ENCODE data around the gene HMGN4. TPM values are rescaled to one million over a fixed set of nuclear protein-coding genes. Genes with fewer than 3 reads are reported as not detected.

The HMGN4 gene
- total and polyA plus RNA-seq, 9 of the 15 experiments (the other 6 are each of a cell fraction or from before 2014, with no cell fraction given), result 35.4 to 134 (median 94.1) TPM

DNA sequence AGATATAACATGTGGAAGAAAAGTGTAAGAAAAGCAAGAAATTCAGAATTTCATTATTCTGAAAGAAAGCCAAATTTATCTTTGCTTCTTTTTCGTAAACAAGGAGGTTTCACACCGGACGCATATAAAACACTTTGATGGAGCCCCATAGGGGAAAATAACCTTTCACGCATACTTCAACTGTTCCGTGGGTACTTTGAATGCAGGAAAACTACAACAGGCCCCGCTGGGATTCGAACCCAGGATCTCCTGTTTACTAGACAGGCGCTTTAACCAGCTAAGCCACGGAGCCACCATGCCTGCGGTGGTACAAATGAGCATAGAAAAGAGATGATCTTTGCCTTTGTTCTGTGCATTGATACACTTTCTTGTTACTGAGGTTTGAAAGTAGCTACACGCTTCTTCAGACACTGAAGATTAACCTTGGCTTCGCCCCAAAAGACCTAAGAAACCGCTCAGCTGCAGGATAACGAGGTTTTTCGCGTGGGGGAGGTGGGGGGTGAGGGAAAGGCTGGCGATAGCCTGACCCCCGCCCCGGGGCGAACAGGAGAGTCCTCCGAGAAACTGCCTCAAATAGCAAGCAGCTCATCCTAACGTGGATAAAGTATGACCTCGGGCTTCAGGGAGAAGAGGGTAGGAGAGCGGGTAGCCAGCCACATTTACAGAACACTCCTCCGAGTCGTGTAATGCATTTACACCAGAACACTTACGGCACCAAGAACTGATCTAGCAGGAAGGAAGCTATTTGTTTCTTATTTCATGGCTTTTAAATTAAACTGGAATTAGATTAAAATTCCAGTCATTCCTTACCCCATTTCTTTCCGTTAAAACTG lies 5.3 kb upstream of the HMGN4 start (continued):
- TF ChIP-seq, protein P1, sequence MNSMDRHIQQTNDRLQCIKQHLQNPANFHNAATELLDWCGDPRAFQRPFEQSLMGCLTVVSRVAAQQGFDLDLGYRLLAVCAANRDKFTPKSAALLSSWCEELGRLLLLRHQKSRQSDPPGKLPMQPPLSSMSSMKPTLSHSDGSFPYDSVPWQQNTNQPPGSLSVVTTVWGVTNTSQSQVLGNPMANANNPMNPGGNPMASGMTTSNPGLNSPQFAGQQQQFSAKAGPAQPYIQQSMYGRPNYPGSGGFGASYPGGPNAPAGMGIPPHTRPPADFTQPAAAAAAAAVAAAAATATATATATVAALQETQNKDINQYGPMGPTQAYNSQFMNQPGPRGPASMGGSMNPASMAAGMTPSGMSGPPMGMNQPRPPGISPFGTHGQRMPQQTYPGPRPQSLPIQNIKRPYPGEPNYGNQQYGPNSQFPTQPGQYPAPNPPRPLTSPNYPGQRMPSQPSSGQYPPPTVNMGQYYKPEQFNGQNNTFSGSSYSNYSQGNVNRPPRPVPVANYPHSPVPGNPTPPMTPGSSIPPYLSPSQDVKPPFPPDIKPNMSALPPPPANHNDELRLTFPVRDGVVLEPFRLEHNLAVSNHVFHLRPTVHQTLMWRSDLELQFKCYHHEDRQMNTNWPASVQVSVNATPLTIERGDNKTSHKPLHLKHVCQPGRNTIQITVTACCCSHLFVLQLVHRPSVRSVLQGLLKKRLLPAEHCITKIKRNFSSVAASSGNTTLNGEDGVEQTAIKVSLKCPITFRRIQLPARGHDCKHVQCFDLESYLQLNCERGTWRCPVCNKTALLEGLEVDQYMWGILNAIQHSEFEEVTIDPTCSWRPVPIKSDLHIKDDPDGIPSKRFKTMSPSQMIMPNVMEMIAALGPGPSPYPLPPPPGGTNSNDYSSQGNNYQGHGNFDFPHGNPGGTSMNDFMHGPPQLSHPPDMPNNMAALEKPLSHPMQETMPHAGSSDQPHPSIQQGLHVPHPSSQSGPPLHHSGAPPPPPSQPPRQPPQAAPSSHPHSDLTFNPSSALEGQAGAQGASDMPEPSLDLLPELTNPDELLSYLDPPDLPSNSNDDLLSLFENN (IDR thresholded peaks at IDR 0.05; ENCODE audit: low read depth in 2 of 2, low read length in 2 of 2), result 0 out of 4 replicates have a peak, but pooled peaks of 1 of the 2 experiments have one; percentile 16
- TF ChIP-seq BRD9 (IDR thresholded peaks at IDR 0.05; ENCODE audit: low read depth, partially characterized antibody) (peak; percentile 99), YBX1 (IDR thresholded peaks at IDR 0.05) (no peak), FOSL1 (tag; conservative IDR thresholded peaks at IDR 0.05) (no peak; the same call in none of the 2 replicates), ARNT (IDR thresholded peaks at IDR 0.05) (peak; percentile 44 to 90; a peak in 1 of 4 replicates), TBP (optimal IDR thresholded peaks at IDR 0.05; ENCODE audit: low read depth, low read length) (peak; percentile 100), FUS (optimal IDR thresholded peaks at IDR 0.05; ENCODE audit: low read depth, low read length) (no peak), XRCC5 (IDR thresholded peaks at IDR 0.05; ENCODE audit: low read depth, low read length) (peak; percentile 94), KDM2B (CRISPR knock-in tag; IDR thresholded peaks at IDR 0.05) (peak; percentile 69; the same call in 1 of the 2 replicates), ZNF3 (CRISPR knock-in tag; IDR thresholded peaks at IDR 0.05) (no peak), HOXB6 (CRISPR knock-in tag; IDR thresholded peaks at IDR 0.05; ENCODE audit: borderline replicate concordance) (no peak), ZFP1 (CRISPR knock-in tag; IDR thresholded peaks at IDR 0.05) (peak; percentile 46; the same call in 1 of the 2 replicates), ZKSCAN3 (CRISPR knock-in tag; IDR thresholded peaks at IDR 0.05) (no peak)
- TF ChIP-seq, protein P2, sequence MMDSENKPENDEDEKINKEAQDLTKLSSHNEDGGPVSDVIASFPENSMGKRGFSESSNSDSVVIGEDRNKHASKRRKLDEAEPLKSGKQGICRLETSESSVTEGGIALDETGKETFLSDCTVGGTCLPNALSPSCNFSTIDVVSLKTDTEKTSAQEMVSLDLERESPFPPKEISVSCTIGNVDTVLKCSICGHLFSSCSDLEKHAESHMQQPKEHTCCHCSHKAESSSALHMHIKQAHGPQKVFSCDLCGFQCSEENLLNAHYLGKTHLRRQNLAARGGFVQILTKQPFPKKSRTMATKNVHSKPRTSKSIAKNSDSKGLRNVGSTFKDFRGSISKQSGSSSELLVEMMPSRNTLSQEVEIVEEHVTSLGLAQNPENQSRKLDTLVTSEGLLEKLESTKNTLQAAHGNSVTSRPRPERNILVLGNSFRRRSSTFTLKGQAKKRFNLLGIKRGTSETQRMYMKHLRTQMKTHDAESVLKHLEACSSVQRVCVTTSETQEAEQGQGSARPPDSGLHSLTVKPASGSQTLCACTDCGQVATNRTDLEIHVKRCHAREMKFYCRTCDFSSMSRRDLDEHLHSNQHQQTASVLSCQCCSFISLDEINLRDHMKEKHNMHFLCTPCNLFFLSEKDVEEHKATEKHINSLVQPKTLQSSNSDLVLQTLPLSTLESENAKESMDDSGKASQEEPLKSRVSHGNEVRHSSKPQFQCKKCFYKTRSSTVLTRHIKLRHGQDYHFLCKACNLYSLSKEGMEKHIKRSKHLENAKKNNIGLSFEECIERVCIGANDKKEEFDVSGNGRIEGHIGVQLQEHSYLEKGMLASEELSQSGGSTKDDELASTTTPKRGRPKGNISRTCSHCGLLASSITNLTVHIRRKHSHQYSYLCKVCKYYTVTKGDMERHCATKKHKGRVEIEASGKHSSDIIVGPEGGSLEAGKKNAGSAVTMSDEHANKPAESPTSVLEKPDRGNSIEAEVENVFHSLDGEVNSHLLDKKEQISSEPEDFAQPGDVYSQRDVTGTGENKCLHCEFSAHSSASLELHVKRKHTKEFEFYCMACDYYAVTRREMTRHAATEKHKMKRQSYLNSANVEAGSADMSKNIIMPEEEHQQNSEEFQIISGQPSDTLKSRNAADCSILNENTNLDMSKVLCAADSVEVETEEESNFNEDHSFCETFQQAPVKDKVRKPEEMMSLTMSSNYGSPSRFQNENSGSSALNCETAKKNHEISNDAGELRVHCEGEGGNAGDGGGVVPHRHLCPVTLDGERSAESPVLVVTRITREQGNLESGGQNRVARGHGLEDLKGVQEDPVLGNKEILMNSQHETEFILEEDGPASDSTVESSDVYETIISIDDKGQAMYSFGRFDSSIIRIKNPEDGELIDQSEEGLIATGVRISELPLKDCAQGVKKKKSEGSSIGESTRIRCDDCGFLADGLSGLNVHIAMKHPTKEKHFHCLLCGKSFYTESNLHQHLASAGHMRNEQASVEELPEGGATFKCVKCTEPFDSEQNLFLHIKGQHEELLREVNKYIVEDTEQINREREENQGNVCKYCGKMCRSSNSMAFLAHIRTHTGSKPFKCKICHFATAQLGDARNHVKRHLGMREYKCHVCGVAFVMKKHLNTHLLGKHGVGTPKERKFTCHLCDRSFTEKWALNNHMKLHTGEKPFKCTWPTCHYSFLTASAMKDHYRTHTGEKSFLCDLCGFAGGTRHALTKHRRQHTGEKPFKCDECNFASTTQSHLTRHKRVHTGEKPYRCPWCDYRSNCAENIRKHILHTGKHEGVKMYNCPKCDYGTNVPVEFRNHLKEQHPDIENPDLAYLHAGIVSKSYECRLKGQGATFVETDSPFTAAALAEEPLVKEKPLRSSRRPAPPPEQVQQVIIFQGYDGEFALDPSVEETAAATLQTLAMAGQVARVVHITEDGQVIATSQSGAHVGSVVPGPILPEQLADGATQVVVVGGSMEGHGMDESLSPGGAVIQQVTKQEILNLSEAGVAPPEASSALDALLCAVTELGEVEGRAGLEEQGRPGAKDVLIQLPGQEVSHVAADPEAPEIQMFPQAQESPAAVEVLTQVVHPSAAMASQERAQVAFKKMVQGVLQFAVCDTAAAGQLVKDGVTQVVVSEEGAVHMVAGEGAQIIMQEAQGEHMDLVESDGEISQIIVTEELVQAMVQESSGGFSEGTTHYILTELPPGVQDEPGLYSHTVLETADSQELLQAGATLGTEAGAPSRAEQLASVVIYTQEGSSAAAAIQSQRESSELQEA (IDR thresholded peaks at IDR 0.05; ENCODE audit: low read depth), result peak; percentile 83
- TF ChIP-seq, protein P3, sequence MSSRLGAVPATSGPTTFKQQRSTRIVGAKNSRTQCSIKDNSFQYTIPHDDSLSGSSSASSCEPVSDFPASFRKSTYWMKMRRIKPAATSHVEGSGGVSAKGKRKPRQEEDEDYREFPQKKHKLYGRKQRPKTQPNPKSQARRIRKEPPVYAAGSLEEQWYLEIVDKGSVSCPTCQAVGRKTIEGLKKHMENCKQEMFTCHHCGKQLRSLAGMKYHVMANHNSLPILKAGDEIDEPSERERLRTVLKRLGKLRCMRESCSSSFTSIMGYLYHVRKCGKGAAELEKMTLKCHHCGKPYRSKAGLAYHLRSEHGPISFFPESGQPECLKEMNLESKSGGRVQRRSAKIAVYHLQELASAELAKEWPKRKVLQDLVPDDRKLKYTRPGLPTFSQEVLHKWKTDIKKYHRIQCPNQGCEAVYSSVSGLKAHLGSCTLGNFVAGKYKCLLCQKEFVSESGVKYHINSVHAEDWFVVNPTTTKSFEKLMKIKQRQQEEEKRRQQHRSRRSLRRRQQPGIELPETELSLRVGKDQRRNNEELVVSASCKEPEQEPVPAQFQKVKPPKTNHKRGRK (tag; IDR thresholded peaks at IDR 0.05), result no peak

Data from K562 (cell line).